HG03108 (cell line): ENCODE results near the gene AK8.

Experiments used
- ATAC-seq: cut with Tn5 transposase; IDR thresholded peaks from one replicate; pipeline ENCODE4 v1.9.1; 2021; ENCODE audit warnings: moderate library complexity; ENCODE audit not compliant: unreplicated experiment

The AK8 gene, protein sequence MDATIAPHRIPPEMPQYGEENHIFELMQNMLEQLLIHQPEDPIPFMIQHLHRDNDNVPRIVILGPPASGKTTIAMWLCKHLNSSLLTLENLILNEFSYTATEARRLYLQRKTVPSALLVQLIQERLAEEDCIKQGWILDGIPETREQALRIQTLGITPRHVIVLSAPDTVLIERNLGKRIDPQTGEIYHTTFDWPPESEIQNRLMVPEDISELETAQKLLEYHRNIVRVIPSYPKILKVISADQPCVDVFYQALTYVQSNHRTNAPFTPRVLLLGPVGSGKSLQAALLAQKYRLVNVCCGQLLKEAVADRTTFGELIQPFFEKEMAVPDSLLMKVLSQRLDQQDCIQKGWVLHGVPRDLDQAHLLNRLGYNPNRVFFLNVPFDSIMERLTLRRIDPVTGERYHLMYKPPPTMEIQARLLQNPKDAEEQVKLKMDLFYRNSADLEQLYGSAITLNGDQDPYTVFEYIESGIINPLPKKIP

DNA sequence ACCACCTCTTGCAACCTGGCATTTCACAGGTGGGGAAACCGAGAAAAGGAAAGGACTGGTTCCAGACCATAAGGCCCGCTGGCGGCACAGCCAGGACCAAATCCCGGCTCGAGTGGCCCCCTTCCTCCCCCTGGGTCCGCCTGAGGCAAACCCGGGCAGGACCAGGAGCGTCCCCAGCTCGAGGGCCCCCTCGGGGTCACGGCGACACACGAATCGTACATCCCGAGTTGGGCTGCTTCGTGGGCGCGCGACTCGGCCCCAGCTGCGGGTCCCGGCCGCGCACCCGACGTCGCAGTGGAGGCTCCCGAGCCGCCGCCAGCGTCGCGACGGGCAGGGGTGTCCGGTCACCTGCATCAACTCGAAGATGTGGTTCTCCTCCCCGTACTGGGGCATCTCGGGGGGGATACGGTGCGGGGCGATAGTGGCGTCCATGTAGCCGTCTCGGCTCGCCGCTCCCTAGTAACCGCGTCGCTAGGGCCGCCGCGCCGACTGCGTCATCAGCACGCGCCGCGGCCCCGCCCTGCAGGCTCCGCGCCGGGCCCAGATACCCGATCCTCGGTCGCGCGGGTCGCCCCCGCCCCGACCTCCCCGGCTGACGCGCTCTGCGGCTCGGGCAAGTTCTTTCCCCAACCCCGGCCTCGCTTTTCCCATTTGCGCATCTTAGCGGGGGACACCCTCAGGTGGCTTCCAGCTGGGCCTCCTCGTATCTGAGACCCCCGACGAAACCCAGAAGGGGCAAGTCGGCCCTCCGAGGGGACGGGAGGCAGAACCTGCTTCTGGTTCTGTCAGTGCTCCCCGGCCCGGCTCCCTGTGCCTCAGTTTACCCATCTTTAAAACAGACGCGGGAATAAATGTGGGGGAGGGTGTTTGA is at the start of gene AK8:
Gene AK8 (minus strand): TSS at position 461 of the 871 bp plus-strand sequence. CDS start 29 bp downstream, at position 432.
- peak; percentile 82 for ATAC-seq

DNA sequence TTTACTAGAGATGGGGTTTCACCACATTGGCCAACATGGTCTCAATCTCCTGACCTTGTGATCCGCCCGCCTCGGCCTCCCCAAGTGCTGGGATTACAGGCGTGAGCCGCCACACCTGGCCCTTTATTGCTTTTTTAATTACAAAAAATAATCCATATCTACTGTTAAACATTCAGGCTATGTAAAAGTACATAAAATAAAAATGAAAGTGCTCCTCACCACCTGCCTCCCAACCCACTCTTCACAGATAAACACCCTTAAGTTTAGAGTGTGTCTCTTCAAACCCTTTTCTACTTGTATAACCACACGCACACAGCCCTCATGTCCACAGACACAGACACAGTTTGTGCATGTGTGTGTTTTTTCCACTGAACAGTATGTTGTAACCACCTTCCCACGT is 49.6 kb upstream of the AK8 start:
- no peak for ATAC-seq

- ATAC-seq, result no peak
These were observed 45.3 kb upstream of the AK8 start for GRCh38 chr9:132923346-132923902.

DNA sequence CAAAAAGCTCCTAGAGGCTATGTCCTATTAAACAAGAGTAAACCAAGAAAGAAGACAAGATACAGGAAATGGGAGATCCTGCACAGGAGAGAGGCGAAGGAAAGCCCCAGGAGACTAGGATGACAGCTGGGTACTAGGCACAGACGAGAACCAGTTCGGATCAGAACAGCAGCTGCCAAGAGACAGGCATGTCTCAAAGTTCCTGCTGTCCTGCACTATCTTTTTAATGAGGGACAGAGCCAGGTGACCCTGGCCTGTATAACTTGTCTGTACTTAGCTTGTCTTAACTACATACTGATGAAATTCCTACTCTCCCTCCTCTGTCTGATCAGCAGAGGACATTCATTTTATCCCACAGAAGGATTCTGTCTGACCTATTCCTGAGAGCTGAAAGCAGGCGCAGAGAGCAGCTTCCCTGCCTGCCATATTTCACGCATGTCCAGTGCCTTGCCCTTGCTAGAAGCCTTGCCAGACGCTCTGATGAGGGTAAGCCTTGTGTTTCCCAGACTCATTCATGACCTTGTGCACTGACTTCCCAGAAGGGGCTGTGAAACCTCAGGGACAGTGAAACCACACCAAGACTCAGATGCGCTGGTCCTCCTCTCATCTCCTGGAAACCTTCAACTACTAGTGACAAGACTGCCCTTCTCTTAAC is 41.7 kb upstream of the AK8 start:
- no peak for ATAC-seq

- ATAC-seq, result no peak
These were observed 36.8 kb upstream of the AK8 start for GRCh38 chr9:132914924-132915323.

DNA sequence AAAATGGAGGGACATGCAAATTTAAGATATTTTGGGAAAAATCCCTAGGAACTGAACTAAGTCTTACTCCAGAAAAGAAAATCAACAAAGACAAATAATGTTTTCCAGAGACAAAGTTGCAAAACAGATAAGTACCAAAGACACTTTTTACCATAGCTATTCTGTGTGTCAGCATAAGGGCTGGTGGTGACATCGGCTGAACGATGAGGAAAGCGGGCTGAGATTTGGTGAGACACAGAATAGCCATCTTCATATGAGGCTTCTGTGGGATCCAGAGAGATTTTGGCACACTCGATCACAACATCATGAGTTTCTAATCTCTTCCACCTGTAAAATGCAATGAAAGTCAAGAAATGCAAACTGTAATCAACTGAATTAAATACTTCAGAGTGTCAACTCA is 34.0 kb upstream of the AK8 start:
- no peak for ATAC-seq

DNA sequence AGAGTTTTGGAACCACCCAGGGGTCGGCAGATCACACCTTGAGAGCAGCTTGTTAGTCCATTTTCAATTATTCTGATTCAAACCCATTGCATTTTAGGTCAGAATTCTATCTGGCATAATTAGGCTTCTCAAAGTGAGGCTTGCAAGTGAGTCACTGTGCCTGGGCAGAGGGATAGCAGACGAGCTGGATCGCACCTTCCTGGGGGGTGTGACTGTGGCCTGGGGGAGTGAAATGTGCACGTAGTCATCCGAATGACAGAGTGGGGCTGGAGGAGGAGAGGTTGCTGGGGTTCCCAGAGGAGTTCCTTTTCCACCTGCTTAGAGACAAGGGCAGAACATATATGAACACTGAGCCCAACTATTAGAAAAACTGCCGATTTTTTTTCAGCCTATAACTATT is 32.3 kb upstream of the AK8 start:
- no peak for ATAC-seq

DNA sequence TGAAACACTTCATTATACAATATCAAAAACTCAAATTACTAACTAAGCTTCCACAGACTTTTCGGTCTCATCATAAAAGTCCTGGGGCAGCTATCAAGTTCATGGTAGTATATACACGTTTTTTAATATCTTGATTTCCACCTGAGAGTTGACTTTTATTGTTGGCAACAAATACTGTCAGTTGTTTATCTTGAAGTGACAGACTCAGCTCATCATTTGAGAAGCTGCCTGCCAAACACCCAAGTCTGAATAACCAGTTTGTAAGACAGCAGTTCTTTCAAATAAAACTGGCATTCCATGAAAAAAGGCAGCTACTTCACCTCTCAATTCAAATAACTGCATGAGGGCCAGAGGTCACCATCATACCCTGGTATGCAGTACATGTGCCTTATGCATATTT is 31.2 kb upstream of the AK8 start:
- no peak for ATAC-seq

GRCh38 chr9:132908635-132909034 is 30.6 kb upstream of the AK8 start:
- ATAC-seq, result no peak

- no peak for ATAC-seq
These were observed 27.6 kb upstream of the AK8 start for GRCh38 chr9:132905726-132906125.

DNA sequence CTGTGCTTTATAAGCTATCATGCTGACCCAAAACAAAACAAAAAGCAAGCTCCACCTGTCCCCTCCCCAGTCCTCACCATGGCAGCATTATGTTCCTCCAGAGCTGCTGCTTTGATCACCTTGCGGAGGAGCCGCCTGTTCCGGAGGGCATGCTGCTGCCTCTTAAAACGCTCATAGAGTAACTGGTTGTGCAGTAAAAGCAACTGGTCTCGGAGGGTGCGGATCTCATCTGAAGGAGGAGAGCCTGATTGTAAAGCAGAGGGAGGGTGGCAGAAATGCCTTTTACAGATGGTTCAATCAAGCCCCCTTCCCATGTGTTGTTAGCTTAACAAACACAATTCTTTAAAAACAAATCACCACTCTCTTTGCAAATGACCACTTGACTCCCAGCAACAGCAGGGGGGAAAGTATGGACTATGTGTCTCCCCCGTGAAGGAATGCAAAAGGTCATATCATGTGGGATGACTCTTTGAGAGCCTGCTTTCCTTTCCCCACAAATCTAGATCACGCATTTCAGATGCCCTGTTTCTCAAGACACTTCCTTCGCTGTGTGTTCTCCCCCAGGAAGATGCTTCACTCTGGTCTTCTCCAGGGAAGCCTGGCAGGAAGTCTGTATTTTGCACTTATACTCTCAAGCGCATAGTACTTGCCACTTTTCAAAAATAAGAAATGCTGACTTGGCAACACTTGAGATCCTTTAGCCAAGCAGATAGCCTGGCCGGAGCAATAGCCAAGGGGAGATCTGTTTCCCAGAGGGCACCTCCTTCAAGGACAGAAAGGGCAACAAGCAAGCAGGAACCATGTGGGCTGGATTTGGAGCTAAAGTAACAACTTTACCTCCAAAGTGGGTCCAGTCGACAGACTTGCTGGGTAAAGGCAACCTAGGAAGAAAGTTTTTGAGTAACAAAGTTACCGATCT is 25.7 kb upstream of the AK8 start:
- ATAC-seq, result no peak

DNA sequence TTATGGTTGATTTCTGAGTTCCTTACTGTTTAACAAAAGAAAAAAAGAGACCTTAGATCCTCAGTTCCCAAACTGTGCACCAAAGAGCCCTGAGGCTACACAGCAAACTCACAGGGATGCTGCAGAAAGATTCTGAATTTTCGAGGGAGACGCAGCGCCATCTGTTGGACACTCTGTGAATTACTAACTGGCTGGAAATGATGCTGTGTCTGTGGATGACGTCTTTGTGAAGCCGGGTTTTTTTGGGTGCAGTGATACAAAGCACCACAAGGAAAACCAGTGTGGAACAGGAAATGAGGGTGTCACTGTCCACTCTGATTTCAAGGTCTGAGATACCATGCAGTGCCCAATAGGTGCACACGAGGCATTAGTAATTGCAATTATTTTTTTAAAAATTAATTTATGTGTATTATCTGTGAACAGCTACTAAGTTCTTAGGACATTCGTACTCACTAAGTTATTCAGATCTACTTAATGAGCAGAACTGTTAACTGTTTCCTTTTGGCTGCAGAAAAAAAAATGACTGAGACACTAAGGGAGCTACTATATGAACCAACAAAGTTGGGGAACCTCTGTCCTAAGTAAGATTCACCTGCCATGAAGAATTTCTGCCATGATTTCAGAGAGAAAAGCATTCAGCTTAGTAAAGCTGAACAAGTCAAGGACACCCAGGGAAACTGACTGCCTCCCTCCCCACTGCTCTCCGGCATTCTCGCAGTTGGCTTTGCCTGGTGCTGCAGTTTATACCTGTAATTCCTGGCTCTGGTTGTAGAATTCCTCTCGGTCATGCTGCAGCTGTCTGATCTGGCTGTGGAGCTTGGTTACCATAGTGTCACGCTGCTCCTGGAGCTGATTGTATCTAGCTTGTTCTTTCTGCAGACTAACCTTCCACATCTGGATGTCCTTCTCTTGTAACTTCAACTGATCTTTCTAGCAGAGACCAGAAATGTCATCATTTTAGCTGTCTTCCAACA is 24.1 kb upstream of the AK8 start:
- no peak for ATAC-seq

DNA sequence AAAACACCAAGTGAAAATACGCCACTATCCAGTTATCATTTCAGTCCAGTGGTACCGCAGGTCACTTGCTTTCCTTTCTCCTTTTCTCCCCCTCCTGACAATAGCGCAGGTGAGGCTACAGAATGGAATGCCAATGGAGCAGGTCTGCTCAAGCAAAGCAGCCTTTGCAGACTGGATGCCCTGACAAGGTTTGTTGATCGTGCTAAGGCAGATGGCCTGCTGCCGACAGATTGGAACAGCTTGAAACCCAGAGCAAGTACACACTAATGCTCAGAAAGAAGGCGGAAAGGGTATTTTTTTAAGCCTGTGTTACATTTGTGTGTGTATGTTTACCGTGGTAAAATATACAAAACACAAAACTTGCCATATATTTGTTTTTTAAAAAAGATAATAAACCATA is 20.0 kb upstream of the AK8 start:
- ATAC-seq, result no peak

- ATAC-seq, result no peak
These were observed 18.8 kb upstream of the AK8 start for GRCh38 chr9:132896906-132897305.

DNA sequence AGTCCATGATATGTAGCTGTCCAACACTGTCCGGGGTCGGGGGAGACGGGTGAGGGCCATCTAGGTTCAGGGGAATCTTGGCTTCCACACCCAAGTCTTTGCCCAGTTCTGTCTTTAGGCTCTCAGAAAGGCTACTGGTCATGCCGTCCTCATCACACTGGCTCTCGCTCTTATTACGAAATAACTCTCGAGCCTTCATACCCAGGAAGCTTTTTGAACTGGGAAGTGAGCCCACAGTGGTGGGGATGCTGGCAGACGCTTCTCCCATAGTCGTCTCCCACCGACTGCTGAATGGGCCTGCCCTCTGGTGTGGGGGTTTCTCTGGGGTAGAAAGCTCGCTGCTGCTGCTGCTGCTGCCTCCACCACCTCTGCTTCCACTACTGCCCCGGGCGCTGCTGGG is 18.2 kb upstream of the AK8 start:
- no peak for ATAC-seq

DNA sequence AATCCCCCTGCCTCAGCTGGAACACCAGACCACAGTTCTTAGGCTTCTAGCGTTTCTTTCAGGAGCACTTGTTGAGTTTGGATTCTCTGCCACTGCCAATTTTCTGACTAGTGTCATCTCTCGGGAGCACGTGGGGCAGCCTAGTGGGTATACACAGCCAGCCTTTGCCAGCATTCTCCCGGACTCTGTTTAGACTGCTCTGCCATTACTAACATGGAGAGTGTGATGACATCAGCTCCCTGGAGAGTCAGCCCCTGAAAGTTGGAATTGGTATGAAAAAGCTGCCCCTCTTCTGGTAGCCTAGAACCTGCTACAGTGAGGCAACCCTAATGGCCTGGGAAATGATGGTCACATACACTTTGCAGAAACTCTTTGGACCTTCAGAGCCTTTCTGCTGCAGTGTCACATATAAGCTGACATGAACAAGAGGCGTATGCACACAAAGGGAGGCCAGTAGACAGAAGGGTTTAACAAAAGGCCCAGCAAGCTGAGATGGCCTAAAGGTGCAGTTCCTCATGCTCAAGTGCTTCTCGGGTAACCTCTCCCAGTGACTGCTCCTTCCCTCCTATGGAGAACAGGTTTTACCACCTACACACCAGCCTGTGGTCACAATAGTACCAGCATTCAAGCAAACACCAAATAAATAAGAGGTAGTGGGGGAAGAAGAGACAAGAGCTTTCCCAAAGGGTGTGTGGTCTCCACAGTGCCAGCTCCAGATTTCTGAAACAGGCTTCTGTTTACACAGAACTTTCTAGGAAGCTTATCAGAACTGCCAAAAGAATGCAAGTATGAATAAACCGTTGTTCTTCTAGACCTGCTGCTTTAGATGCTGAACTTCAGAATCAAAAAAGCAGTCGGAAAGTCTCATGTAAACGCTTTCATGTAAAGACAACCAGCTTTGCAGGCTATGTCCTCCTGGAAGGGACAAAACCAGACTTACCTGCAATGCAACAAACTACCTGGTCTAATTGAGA is 17.1 kb upstream of the AK8 start:
- no peak for ATAC-seq

- no peak for ATAC-seq
These were observed 16.3 kb upstream of the AK8 start for GRCh38 chr9:132894346-132894745.

- no peak for ATAC-seq
These were observed 14.3 kb upstream of the AK8 start for GRCh38 chr9:132892400-132892799.
